Upper lobe of left lung (tissue), 6 donors: ENCODE data around the gene DNAJC4. TPM values are rescaled to one million over a fixed set of nuclear protein-coding genes. Genes with fewer than 3 reads are reported as not detected.

Experiments
- ATAC-seq, 2 donors: fragments of 200-7000 bp; cut with Tn5 transposase; one replicate each; pipeline ENCODE4 v1.9.1; 2022; ENCODE audit warnings: mild to moderate bottlenecking in 2 of 2, moderate library complexity in 2 of 2; ENCODE audit not compliant: low FRiP score in 2 of 2
- DNase-seq, 2 donors: peaks; one replicate each; pipeline ENCODE4 v3.0.0-alpha.2; 2019 to 2020
- H3K27ac ChIP-seq, 4 donors: fragments of 200-600 bp; sonication (generic); one replicate each; pipeline ENCODE4 v1.5.1; 2016 to 2019
- H3K27me3 ChIP-seq, 4 donors: fragments of 200-600 bp; sonication (generic); one replicate each; pipeline ENCODE4 v1.5.1; 2017 to 2019
- H3K36me3 ChIP-seq, 4 donors: fragments of 200-600 bp; sonication (generic); one replicate each; pipeline ENCODE4 v1.5.1; 2016 to 2019
- H3K4me1 ChIP-seq, 4 donors: fragments of 200-600 bp; sonication (generic); one replicate each; pipeline ENCODE4 v1.5.1; 2018 to 2019
- H3K4me3 ChIP-seq, 4 donors: fragments of 200-600 bp; sonication (generic); one replicate each; pipeline ENCODE4 v1.5.1; 2017 to 2019; ENCODE audit warnings: mild to moderate bottlenecking in 2 of 4, moderate library complexity in 1 of 4
- H3K9me3 ChIP-seq, 4 donors: fragments of 200-600 bp; sonication (generic); one replicate each; pipeline ENCODE4 v1.5.1; 2018 to 2019
- CTCF ChIP-seq, 6 experiments: fragments of 450-650 bp in 4 of 6; fragments of 200-600 bp in 2 of 6; sonication (generic) in 2 of 6; IDR thresholded peaks; one replicate each; pipeline ENCODE4 v1.5.1; 2016 to 2019; ENCODE audit warnings: antibody characterized with exemption in 6 of 6
- EP300 ChIP-seq, 4 donors: sonication (generic); formaldehyde crosslinking; IDR thresholded peaks; one replicate each; pipeline ENCODE4 v1.5.1; 2017; ENCODE audit warnings: antibody characterized with exemption in 4 of 4, control low read depth in 2 of 4
- POLR2A ChIP-seq, 4 donors: fragments of 450-650 bp; IDR thresholded peaks; one replicate each; pipeline ENCODE4 v1.5.1; 2016 to 2017; ENCODE audit warnings: antibody characterized with exemption in 4 of 4, mild to moderate bottlenecking in 2 of 4
- POLR2AphosphoS5 ChIP-seq, 2 donors: sonication (generic); formaldehyde crosslinking; IDR thresholded peaks; one replicate each; pipeline ENCODE4 v1.5.1; 2017; ENCODE audit warnings: antibody characterized with exemption in 2 of 2
- WGBS, 2 donors: methylation state at CpG; one replicate each; pipeline ENCODE4 v1.1.5; 2017 to 2018; 5-methylcytosine and 5-hydroxymethylcytosine counted together
- total RNA-seq, 6 donors: library from RNA; depleted of rRNA in 4 of 6; stranded (reverse); fragments of >200 nt in 4 of 6; gene quantifications; one replicate each; pipeline versions ENCODE4 v1.1.0 to v1.2.1, GENCODE V29; 2016 to 2021
- donor health status: DM: no; HTN: no; CAD: no; lungs with moderate emphysema.
- donor health status: DM: no; HTN: yes; CAD: no; lungs with severe emphysema.

The DNAJC4 gene
- total RNA-seq, 6 donors from 2014 or later, result 25.0 to 52.0 (median 39.2) TPM

GRCh38 chr11:64266339-64266738 lies 36.0 kb downstream of the DNAJC4 start:
- H3K4me3 ChIP-seq, result no peak overlapping the region
- H3K27ac ChIP-seq, result peak overlapping the region in 2 of 4 donors; percentile 96 to 98
- 93% methylated on average over 10 to 15 of the region's 15 CpGs for WGBS, 2 donors
- H3K4me1 ChIP-seq, result peaks cover 18 to 26% (median 22%) of the 10 kb centered on the region in 4 donors
- ATAC-seq, result no peak
- no peaks in the 10 kb centered on the region for H3K27me3 ChIP-seq
- peak in 1 of 2 donors; percentile 52 for DNase-seq
- no peaks in the 10 kb centered on the region for H3K9me3 ChIP-seq
- no peak for TF ChIP-seq POLR2AphosphoS5 (IDR thresholded peaks at IDR 0.05)
- TF ChIP-seq POLR2A (IDR thresholded peaks at IDR 0.05), result no peak
- no peak for TF ChIP-seq EP300 (IDR thresholded peaks at IDR 0.05)
- no peak for TF ChIP-seq CTCF (IDR thresholded peaks at IDR 0.05)
- peaks cover 4 to 58% (median 52%) of the 10 kb centered on the region in 4 donors for H3K36me3 ChIP-seq

- peak overlapping the region; percentile 96 to 98 (median 96) for H3K27ac ChIP-seq
- H3K9me3 ChIP-seq, result no peaks in the 10 kb centered on the region
- peaks cover 26 to 35% (median 29%) of the 10 kb centered on the region in 4 donors for H3K4me1 ChIP-seq
- ATAC-seq, result no peak
- TF ChIP-seq POLR2AphosphoS5 (IDR thresholded peaks at IDR 0.05) (no peak), CTCF (IDR thresholded peaks at IDR 0.05) (no peak), POLR2A (IDR thresholded peaks at IDR 0.05) (no peak), EP300 (IDR thresholded peaks at IDR 0.05) (no peak)
- no peaks in the 10 kb centered on the region for H3K27me3 ChIP-seq
- peak in 1 of 2 donors; percentile 85 for DNase-seq
- no peak overlapping the region for H3K4me3 ChIP-seq
- H3K36me3 ChIP-seq, result peaks cover 4 to 48% (median 42%) of the 10 kb centered on the region in 4 donors
- WGBS, 2 donors, result 65 to 77% methylated on average over 17 to 24 of the region's 27 CpGs
Measured at GRCh38 chr11:64267207-64267945, 37.0 kb downstream of the DNAJC4 start.

DNA sequence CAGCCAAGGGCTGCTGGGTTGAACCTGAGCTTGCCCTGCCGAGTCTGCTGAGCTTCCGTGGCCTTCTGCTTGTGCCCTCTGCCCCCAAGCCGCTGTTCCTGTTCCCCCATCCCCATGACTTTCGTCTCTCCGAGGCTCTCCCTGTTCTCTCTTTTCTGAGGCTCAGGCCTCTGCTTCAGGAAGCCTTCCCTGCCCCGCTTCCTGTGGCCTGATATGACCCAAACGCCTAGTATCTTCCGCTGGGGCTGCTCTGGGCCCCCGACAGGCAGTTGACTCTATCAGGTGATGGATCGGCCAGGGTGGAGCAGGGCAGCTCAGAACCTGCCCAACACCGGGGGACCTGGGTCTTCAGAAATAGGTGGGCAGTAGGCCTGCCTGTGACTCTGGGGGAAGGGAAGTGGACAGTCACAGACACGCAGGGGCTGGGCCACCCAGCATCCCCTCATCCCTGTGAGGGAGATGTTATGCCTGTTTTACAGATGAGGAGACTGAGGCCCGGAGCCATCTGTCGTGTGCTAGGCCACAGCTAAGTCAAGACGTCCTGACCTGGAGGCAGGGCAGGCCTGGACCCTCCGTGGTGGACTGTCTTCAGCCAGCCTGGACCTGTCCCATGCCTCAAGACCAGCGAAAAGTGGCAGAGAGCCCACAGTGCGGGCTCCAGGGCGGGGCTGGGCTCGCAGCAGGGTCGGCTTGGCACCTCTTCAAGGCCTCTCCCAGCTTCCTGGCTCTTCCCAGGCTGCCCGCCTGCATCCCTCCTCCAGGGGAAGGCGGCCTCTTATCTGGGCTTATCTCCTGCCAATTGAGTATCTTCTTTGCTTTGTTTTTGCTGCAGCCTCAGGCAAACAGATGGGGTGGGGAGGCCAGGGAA lies 37.9 kb downstream of the DNAJC4 start:
- Histone ChIP-seq H3K9me3 (no peaks in the 10 kb centered on the region), H3K27ac (peak overlapping the region; percentile 96 to 98 (median 96)), H3K27me3 (no peaks in the 10 kb centered on the region), H3K4me1 (peaks cover 29 to 38% (median 33%) of the 10 kb centered on the region in 4 donors), H3K4me3 (peak overlapping the region in 3 of 4 donors; percentile 75 to 92 (median 78)), H3K36me3 (peaks cover 1 to 39% (median 33%) of the 10 kb centered on the region in 4 donors)
- peak; percentile 51 to 87 for DNase-seq
- no peak for ATAC-seq
- 25 to 52% methylated on average over 12 to 22 of the region's 23 CpGs for WGBS, 2 donors
- no peak for TF ChIP-seq EP300 (IDR thresholded peaks at IDR 0.05)
- peak in 2 of 6 experiments; percentile 5 to 28 for TF ChIP-seq CTCF (IDR thresholded peaks at IDR 0.05)
- no peak for TF ChIP-seq POLR2AphosphoS5 (IDR thresholded peaks at IDR 0.05)

DNA sequence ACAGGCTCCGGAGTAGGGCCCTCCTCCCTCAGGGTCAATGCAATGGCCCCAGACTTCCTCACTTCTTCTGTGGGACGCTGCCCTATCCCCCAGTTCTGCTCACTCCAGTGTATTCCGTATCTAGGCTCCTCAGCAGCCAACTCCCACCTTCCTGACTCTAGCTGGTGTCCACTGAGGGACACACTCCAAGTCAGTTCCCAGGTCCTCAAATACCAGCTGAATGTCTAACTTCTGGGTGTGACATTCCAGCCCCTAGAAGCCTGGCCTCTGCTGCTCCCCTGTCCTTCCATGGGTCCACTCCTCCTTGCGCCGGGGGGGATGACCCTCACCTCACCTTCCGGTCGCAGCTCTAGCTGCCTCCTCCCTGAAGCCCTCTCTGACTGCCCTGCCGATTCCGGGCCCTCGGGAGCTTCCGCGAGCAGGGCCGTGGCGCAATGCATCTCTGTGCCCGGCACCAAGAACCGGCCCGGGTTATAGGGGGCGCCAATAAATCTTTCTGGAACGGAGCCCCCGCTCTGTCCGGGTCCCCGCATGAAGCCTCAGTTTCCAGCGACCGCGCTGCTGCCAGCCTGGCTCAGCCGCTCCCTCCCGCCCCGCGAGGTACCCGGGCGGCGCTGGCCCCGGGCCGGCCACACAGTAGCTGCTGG lies 38.7 kb downstream of the DNAJC4 start:
- Histone ChIP-seq H3K36me3 (peaks cover 0 to 32% (median 25%) of the 10 kb centered on the region in 4 donors), H3K4me3 (peak overlapping the region; percentile 75 to 92 (median 80)), H3K9me3 (no peaks in the 10 kb centered on the region), H3K4me1 (peaks cover 29 to 39% (median 34%) of the 10 kb centered on the region in 4 donors), H3K27me3 (no peaks in the 10 kb centered on the region), H3K27ac (peak overlapping the region; percentile 96 to 98 (median 96))
- ATAC-seq (peak; percentile 0 to 42), DNase-seq (peak in 1 of 2 donors; percentile 70)
- TF ChIP-seq POLR2A (IDR thresholded peaks at IDR 0.05), result no peak
- peak in 1 of 2 donors; percentile 26 for TF ChIP-seq POLR2AphosphoS5 (IDR thresholded peaks at IDR 0.05)
- WGBS, 2 donors, result 2 to 3% methylated on average over 20 to 27 of the region's 34 CpGs
